ENCODE measurements around the gene ZNF668. TPM values are rescaled to one million over a fixed set of nuclear protein-coding genes. Genes with fewer than 3 reads are reported as not detected.

Gene ZNF668
- total RNA-seq, 1 donor from 2014 or later: 15.2 TPM

DNA sequence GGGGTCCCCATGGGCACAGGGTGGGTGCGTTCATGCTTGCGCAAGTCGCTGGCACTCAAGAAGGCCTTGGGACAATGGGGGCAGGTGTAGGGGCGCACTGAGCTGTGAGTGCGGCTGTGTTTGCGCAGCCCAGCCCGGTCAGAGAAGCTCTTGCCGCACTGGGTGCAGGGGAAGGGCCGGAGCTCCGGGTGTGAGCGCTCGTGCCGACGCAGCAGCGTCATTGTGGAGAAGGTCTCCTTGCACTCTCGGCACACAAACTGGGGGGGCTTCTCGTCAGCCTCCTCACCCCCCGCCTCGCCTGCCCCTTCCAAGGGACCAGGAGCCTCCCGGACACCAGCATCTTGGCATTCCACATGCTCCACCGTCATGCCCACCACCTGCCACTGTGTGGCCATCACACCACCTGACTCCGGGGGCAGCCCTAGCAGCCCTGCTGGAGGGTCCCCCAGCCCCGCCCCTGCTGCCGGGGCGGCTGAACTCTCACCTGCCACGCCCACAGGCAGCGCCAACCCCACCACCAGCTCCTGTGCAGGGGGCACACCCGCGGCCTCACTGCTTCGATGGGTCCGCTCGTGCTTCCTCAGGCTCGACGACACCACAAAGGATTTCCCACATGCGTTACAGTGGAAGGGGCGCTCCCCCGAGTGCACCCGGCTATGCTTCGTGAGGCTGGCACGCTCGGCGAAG lies 12.8 kb downstream of the ZNF668 start:
- no peak overlapping the region for H3K4me3 Mint-ChIP-seq (ENCODE audit: unreplicated experiment)
- TF ChIP-seq, protein P1, sequence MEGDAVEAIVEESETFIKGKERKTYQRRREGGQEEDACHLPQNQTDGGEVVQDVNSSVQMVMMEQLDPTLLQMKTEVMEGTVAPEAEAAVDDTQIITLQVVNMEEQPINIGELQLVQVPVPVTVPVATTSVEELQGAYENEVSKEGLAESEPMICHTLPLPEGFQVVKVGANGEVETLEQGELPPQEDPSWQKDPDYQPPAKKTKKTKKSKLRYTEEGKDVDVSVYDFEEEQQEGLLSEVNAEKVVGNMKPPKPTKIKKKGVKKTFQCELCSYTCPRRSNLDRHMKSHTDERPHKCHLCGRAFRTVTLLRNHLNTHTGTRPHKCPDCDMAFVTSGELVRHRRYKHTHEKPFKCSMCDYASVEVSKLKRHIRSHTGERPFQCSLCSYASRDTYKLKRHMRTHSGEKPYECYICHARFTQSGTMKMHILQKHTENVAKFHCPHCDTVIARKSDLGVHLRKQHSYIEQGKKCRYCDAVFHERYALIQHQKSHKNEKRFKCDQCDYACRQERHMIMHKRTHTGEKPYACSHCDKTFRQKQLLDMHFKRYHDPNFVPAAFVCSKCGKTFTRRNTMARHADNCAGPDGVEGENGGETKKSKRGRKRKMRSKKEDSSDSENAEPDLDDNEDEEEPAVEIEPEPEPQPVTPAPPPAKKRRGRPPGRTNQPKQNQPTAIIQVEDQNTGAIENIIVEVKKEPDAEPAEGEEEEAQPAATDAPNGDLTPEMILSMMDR (IDR thresholded peaks at IDR 0.05): no peak
- no peak for DNase-seq (ENCODE audit: low spot score)
- no peaks in the 10 kb centered on the region for H3K9me3 Mint-ChIP-seq (ENCODE audit: low read depth)
- H3K27ac Mint-ChIP-seq (ENCODE audit: unreplicated experiment): no peak overlapping the region
- H3K27me3 Mint-ChIP-seq (ENCODE audit: low read depth): no peaks in the 10 kb centered on the region
- peaks cover 33% of the 10 kb centered on the region for H3K4me1 Mint-ChIP-seq (ENCODE audit: low read depth)
- peaks cover 14% of the 10 kb centered on the region for H3K36me3 Mint-ChIP-seq (ENCODE audit: low read depth)

DNA sequence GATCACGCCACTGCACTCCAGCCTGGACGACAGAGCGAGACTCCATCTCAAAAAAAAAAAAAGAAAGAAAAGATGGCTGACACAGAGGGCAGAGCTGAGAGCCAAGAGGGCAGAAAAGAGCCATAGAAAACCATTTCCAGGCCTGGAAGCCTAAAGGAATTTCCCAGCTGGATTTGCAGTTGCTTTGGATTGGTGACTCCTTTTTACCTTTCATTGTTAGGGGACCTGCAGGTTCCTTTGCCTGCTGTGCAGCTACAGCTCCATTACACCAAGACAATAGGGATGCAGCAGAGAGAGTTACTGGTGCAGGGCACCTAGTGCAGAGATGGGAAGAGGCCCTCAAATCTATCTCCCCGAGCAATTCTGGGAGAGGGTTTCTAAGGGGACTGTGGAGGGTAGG lies 18.4 kb downstream of the ZNF668 start:
- TF ChIP-seq, protein P1 (IDR thresholded peaks at IDR 0.05): no peak
- H3K27ac Mint-ChIP-seq (ENCODE audit: unreplicated experiment): peak overlapping the region; percentile 45
- peaks cover 4% of the 10 kb centered on the region for H3K36me3 Mint-ChIP-seq (ENCODE audit: low read depth)
- peaks cover 20% of the 10 kb centered on the region for H3K4me1 Mint-ChIP-seq (ENCODE audit: low read depth)
- H3K27me3 Mint-ChIP-seq (ENCODE audit: low read depth): no peaks in the 10 kb centered on the region
- no peak overlapping the region for H3K4me3 Mint-ChIP-seq (ENCODE audit: unreplicated experiment)
- no peak for DNase-seq (ENCODE audit: low spot score)
- peaks cover 3% of the 10 kb centered on the region for H3K9me3 Mint-ChIP-seq (ENCODE audit: low read depth)

DNA sequence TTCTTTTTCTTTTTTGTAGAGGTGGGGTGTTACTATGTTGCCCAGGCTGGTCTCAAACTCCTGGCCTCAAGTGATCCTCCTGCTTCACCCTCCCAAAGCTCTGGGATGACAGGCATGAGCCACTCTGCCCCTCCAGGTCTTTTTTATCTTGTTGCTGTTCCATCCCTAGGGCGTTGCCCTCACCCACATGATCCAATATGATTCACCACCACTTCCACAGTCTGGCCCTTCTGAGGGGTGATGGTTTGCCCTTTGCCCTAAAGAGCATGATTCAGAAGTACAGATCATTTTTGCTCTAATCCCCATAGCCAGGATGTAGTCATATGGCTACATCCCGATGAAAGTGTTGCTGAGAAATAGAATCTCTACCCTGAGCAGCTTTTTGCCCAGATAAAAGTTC lies 21.9 kb downstream of the ZNF668 start:
- H3K36me3 Mint-ChIP-seq (ENCODE audit: low read depth): no peaks in the 10 kb centered on the region
- no peaks in the 10 kb centered on the region for H3K27me3 Mint-ChIP-seq (ENCODE audit: low read depth)
- H3K9me3 Mint-ChIP-seq (ENCODE audit: low read depth): peaks cover 3% of the 10 kb centered on the region
- DNase-seq (ENCODE audit: low spot score): no peak
- TF ChIP-seq, protein P1 (IDR thresholded peaks at IDR 0.05): no peak
- no peak overlapping the region for H3K4me3 Mint-ChIP-seq (ENCODE audit: unreplicated experiment)
- peaks cover 20% of the 10 kb centered on the region for H3K4me1 Mint-ChIP-seq (ENCODE audit: low read depth)
- H3K27ac Mint-ChIP-seq (ENCODE audit: unreplicated experiment): peak overlapping the region; percentile 85

DNA sequence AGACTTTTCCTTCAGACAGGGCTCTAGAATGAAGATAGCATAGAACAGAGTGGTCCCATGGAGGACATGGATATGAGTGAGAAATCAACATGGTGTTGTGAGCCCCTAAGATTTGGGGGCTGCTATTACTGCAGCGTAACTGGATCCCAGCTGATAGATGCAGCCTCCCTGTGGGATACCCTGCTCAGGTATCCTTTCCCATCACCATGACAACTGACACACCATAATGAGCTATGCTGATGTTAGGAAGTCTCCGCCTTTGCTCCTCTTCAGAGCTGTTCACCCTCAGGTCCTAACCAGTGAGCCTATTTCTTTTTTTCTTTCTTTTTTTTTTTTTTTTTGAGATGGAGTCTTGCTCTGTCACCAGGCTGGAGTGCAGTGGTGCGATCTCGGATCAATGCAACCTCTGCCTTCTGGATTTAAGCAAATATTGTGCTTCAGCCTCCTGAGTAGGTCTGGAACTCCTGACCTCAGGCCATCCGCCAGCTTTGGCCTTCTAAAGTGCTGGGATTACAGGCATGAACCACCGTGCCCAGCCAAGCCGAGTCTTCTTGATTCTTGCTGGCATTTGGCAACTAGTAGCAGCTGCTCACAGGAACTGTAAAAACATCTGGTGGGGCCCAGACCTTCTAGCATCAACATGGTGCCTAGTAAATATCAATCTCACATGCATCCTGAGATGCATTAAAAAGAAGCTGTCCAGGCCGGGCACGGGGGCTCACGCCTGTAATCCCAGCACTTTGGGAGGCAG lies 23.6 kb downstream of the ZNF668 start:
- H3K27me3 Mint-ChIP-seq (ENCODE audit: low read depth): no peaks in the 10 kb centered on the region
- peaks cover 20% of the 10 kb centered on the region for H3K4me1 Mint-ChIP-seq (ENCODE audit: low read depth)
- H3K27ac Mint-ChIP-seq (ENCODE audit: unreplicated experiment): no peak overlapping the region
- TF ChIP-seq, protein P1 (IDR thresholded peaks at IDR 0.05): no peak
- H3K4me3 Mint-ChIP-seq (ENCODE audit: unreplicated experiment): no peak overlapping the region
- H3K36me3 Mint-ChIP-seq (ENCODE audit: low read depth): no peaks in the 10 kb centered on the region
- no peak for DNase-seq (ENCODE audit: low spot score)
- peaks cover 3% of the 10 kb centered on the region for H3K9me3 Mint-ChIP-seq (ENCODE audit: low read depth)

DNA sequence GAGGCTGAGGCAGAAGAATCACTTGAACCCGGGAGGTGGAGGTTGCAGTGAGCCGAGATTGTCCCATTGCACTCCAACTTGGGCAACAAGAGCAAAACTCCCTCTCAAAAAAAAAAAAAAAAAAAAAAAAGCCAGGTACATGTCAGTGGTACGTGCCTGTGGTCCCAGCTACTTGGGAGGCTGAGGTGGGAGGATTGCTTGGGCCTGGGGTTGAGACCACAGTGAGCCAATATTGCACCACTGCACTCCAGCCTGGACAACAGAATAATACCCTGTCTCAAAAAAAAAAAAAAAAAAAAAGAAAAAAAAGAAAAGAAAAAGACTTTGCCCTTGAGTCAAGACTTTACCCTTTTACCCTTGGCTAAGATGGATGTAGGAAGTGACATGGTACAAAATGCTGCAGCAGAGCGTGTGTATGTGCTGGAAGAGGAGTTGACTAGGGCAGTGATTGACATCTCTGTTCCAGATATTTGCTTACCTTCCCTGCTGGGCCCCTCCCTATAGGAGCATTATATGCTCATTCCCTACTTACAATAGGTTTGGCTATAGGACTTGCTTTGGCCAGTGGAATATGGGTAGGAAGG lies 30.1 kb downstream of the ZNF668 start:
- H3K36me3 Mint-ChIP-seq (ENCODE audit: low read depth): peaks cover 10% of the 10 kb centered on the region
- DNase-seq (ENCODE audit: low spot score): no peak
- H3K27ac Mint-ChIP-seq (ENCODE audit: unreplicated experiment): no peak overlapping the region
- TF ChIP-seq, protein P1 (IDR thresholded peaks at IDR 0.05): no peak
- H3K27me3 Mint-ChIP-seq (ENCODE audit: low read depth): no peaks in the 10 kb centered on the region
- no peak overlapping the region for H3K4me3 Mint-ChIP-seq (ENCODE audit: unreplicated experiment)
- H3K9me3 Mint-ChIP-seq (ENCODE audit: low read depth): no peaks in the 10 kb centered on the region
- no peaks in the 10 kb centered on the region for H3K4me1 Mint-ChIP-seq (ENCODE audit: low read depth)
